Keratinocyte (primary cell): Measurements from ENCODE around the gene HAUS8. TPM values are rescaled to one million over a fixed set of nuclear protein-coding genes. Genes with fewer than 3 reads are reported as not detected.

Source experiments
- DNase-seq: peaks from one replicate; pipeline ENCODE4 v3.0.0-alpha.2; 2011; ENCODE audit warnings: low read depth, missing footprints, low spot score
- FAIRE-seq: peaks from 2 replicates; lab custom pipeline; 2011; peaks lifted over from hg19 to GRCh38; lab: Jason Lieb, UNC
- H2AFZ ChIP-seq: 2 replicates; pipeline ENCODE4 v1.6.0; 2012; ENCODE audit warnings: low read length, control low read depth, inconsistent platforms; ENCODE audit not compliant: control insufficient read depth
- H3K27ac ChIP-seq: 2 replicates; pipeline ENCODE4 v1.5.1; 2011; ENCODE audit warnings: low read length; ENCODE audit not compliant: control insufficient read depth, insufficient read depth
- H3K27me3 ChIP-seq: 3 replicates; pipeline ENCODE4 v1.6.0; 2011; ENCODE audit warnings: low read length; ENCODE audit not compliant: control insufficient read depth, insufficient read depth; ENCODE audit errors: extremely low read depth
- H3K36me3 ChIP-seq, 2 experiments: 2 replicates in 1 of 2; 3 replicates in 1 of 2; pipeline ENCODE4 v1.5.1; 2011; ENCODE audit warnings: low read length in 2 of 2, mild to moderate bottlenecking in 1 of 2; ENCODE audit not compliant: control insufficient read depth in 2 of 2, insufficient read depth in 2 of 2; ENCODE audit errors: extremely low read depth in 1 of 2
- H3K4me1 ChIP-seq: 3 replicates; pipeline ENCODE4 v1.5.1; 2011; ENCODE audit warnings: low read length; ENCODE audit not compliant: control insufficient read depth, insufficient read depth; ENCODE audit errors: extremely low read depth
- H3K4me2 ChIP-seq: 3 replicates; pipeline ENCODE4 v1.6.0; 2011; ENCODE audit warnings: low read depth, low read length; ENCODE audit not compliant: control insufficient read depth, insufficient read depth; ENCODE audit errors: extremely low read depth
- H3K4me3 ChIP-seq, 3 experiments: fragments of 200-600 bp in 1 of 3; sonication (generic) in 1 of 3; 2 replicates in 2 of 3; 3 replicates in 1 of 3; pipeline ENCODE4 v1.5.1; 2011 to 2016; ENCODE audit warnings: low read length in 3 of 3, mild to moderate bottlenecking in 3 of 3, control low read depth in 2 of 3, inconsistent platforms in 1 of 3, low read depth in 1 of 3, mixed read lengths in 1 of 3, mixed run types in 1 of 3, moderate library complexity in 1 of 3; ENCODE audit not compliant: control insufficient read depth in 2 of 3, insufficient read depth in 2 of 3; ENCODE audit errors: extremely low read depth in 1 of 3
- H3K79me2 ChIP-seq: 2 replicates; pipeline ENCODE4 v1.6.0; 2012; ENCODE audit warnings: low read length; ENCODE audit not compliant: control insufficient read depth, insufficient read depth
- H3K9ac ChIP-seq: 3 replicates; pipeline ENCODE4 v1.6.0; 2011; ENCODE audit warnings: low read length; ENCODE audit not compliant: control insufficient read depth, insufficient read depth; ENCODE audit errors: extremely low read depth
- H3K9me1 ChIP-seq: 3 replicates; pipeline ENCODE4 v1.6.0; 2011; ENCODE audit warnings: low read length; ENCODE audit not compliant: control insufficient read depth, insufficient read depth; ENCODE audit errors: extremely low read depth
- H3K9me3 ChIP-seq: 2 replicates; pipeline ENCODE4 v1.5.1; 2012; ENCODE audit warnings: low read depth, low read length; ENCODE audit not compliant: control insufficient read depth
- H4K20me1 ChIP-seq: 3 replicates; pipeline ENCODE4 v1.6.0; 2011; ENCODE audit warnings: low read length; ENCODE audit not compliant: control insufficient read depth, insufficient read depth; ENCODE audit errors: extremely low read depth
- CTCF ChIP-seq, 3 experiments: IDR thresholded peaks in 1 of 3; conservative IDR thresholded peaks in 1 of 3; optimal IDR thresholded peaks in 1 of 3; 2 replicates in 2 of 3; 3 replicates in 1 of 3; pipeline versions ENCODE3 to v1.5.1; 2011; ENCODE audit warnings: low read length in 3 of 3, mild to moderate bottlenecking in 3 of 3, moderate library complexity in 2 of 3, control low read depth in 1 of 3, inconsistent platforms in 1 of 3; ENCODE audit not compliant: insufficient read depth in 2 of 3; ENCODE audit errors: extremely low read depth in 1 of 3
- EZH2 ChIP-seq: IDR thresholded peaks from one replicate; pipeline ENCODE4 v1.6.1; 2012; ENCODE audit warnings: inconsistent platforms, mild to moderate bottlenecking, low read length, moderate library complexity
- dilution Hi-C: fragments of 300-500 bp; cut with MboI; formaldehyde crosslinking; loops from one replicate; pipeline ENCODE4 v1.7.0; 2020; ENCODE audit warnings: low sequenced_read_pairs; ENCODE audit not compliant: extremely low pct_ligation_motif_present
- polyA plus RNA-seq, 5 experiments: library from polyadenylated mRNA; depleted of rRNA in 3 of 5; stranded (reverse) in 3 of 5; stranded (forward) in 1 of 5; unstranded in 1 of 5; fragments of >200 nt; gene quantifications; 1 replicate in 1 of 5; 2 replicates in 3 of 5; 3 replicates in 1 of 5; pipeline versions ENCODE4 v1.2.1 to v1.2.3, GENCODE V29; 2011 to 2012; ENCODE audit warnings: missing spikeins in 2 of 5, low read depth in 1 of 5, low replicate concordance in 1 of 5

HAUS8 gene
- polyA plus RNA-seq, 1 donor (not counting 4 experiments of a cell fraction or from before 2014, with no cell fraction given) = 8.1 TPM

- no peak for FAIRE-seq
- H3K36me3 ChIP-seq = peaks cover 11 to 12% of the 10 kb centered on the region in 2 experiments
Observed at GRCh38 chr19:17109962-17110598, 34.8 kb upstream of the HAUS8 start.

GRCh38 chr19:17109300-17109699 is 34.0 kb upstream of the HAUS8 start:
- Histone ChIP-seq H3K4me3 (no peak overlapping the region), H3K27me3 (no peaks in the 10 kb centered on the region), H3K9ac (no peak overlapping the region), H3K79me2 (peaks cover 33% of the 10 kb centered on the region), H3K9me1 (peaks cover 7% of the 10 kb centered on the region), H3K27ac (no peak overlapping the region), H2AFZ (no peak overlapping the region), H3K9me3 (no peaks in the 10 kb centered on the region), H3K4me1 (peaks cover 24% of the 10 kb centered on the region), H4K20me1 (peaks cover 9% of the 10 kb centered on the region), H3K36me3 (peaks cover 11 to 12% of the 10 kb centered on the region in 2 experiments), H3K4me2 (no peak overlapping the region)
- DNase-seq (no peak), FAIRE-seq (no peak)
- dilution Hi-C loops = no loop called here
- no peak for TF ChIP-seq CTCF (optimal IDR thresholded peaks at IDR 0.05 in 1 of 3, IDR thresholded peaks at IDR 0.05 in 1 of 3, conservative IDR thresholded peaks at IDR 0.05 in 1 of 3; ENCODE audit: extremely low read depth in 1 of 3, insufficient read depth in 2 of 3, low read length in 3 of 3)
- no peak for TF ChIP-seq EZH2

More at GRCh38 chr19:17109962-17110598, 34.8 kb upstream of the HAUS8 start:
- dilution Hi-C loops = no loop called here
- Histone ChIP-seq H3K4me3 (no peak overlapping the region), H3K79me2 (peaks cover 30% of the 10 kb centered on the region), H3K9me3 (no peaks in the 10 kb centered on the region), H3K9ac (no peak overlapping the region), H3K27me3 (no peaks in the 10 kb centered on the region), H3K9me1 (peaks cover 7% of the 10 kb centered on the region), H3K4me2 (no peak overlapping the region), H3K27ac (no peak overlapping the region), H3K4me1 (peaks cover 29% of the 10 kb centered on the region), H4K20me1 (peaks cover 7% of the 10 kb centered on the region), H2AFZ (no peak overlapping the region)
- no peak for TF ChIP-seq EZH2
- TF ChIP-seq CTCF (optimal IDR thresholded peaks at IDR 0.05 in 1 of 3, IDR thresholded peaks at IDR 0.05 in 1 of 3, conservative IDR thresholded peaks at IDR 0.05 in 1 of 3; ENCODE audit: extremely low read depth in 1 of 3, insufficient read depth in 2 of 3, low read length in 3 of 3) = no peak
- DNase-seq = no peak
